HepG2 (cell line): Measurements from ENCODE around the gene SHMT1. TPM values are rescaled to one million over a fixed set of nuclear protein-coding genes. Genes with fewer than 3 reads are reported as not detected.
A peak's percentile ranks its signal among the peaks of the same experiment; 100 is the strongest.

ENCODE experiments used
- AHR ChIP-seq: IDR thresholded peaks from 2 replicates; pipeline ENCODE4 v1.6.1; 2018; ENCODE audit warnings: missing genetic modification reagents, missing compliant biosample characterization
- ARHGAP35 ChIP-seq: sonication (generic); formaldehyde crosslinking; IDR thresholded peaks from 2 replicates; pipeline ENCODE4 v1.9.0; 2022; ENCODE audit warnings: mild to moderate bottlenecking, inconsistent platforms, moderate library complexity, missing genetic modification reagents, borderline replicate concordance
- ASH2L ChIP-seq: fragments of 300-600, 200-600 bp; sonication (generic); IDR thresholded peaks from 2 replicates; pipeline ENCODE4 v1.7.0; 2017; ENCODE audit warnings: low read depth, mild to moderate bottlenecking, moderate library complexity, mixed read lengths, low read length; ENCODE audit not compliant: insufficient read length
- ATM ChIP-seq: fragments of 450-650 bp; IDR thresholded peaks from 2 replicates; pipeline ENCODE4 v1.7.1; 2017; ENCODE audit warnings: mild to moderate bottlenecking, borderline replicate concordance
- CAMTA2 ChIP-seq: sonication (generic); formaldehyde crosslinking; IDR thresholded peaks from 2 replicates; pipeline ENCODE4 v1.4.0; 2020; ENCODE audit warnings: mild to moderate bottlenecking, missing genetic modification reagents, borderline replicate concordance
- DMAP1 ChIP-seq: IDR thresholded peaks from 2 replicates; pipeline ENCODE4 v1.6.1; 2016
- ELF4 ChIP-seq: sonication (generic); formaldehyde crosslinking; IDR thresholded peaks from 2 replicates; pipeline ENCODE4 v1.5.0; 2020; ENCODE audit warnings: missing genetic modification reagents, mild to moderate bottlenecking, moderate library complexity, borderline replicate concordance
- FOXC1 ChIP-seq: sonication (generic); formaldehyde crosslinking; IDR thresholded peaks from 2 replicates; pipeline ENCODE4 v1.8.0; 2022; ENCODE audit warnings: mild to moderate bottlenecking, missing genetic modification reagents, borderline replicate concordance
- HDAC1 ChIP-seq: sonication (generic); formaldehyde crosslinking; IDR thresholded peaks from 2 replicates; pipeline ENCODE4 v1.5.1; 2020; ENCODE audit warnings: mild to moderate bottlenecking, missing genetic modification reagents
- IKZF1 ChIP-seq: fragments of 450-650 bp; IDR thresholded peaks from 2 replicates; pipeline ENCODE4 v1.7.1; 2016
- MAFK ChIP-seq, 2 experiments: IDR thresholded peaks in 1 of 2; conservative IDR thresholded peaks in 1 of 2; 2 replicates each; pipeline ENCODE4 v1.6.1; 2011; ENCODE audit warnings: improper control_type of control experiment in 2 of 2, low read length in 2 of 2
- NFYC ChIP-seq: IDR thresholded peaks from 2 replicates; pipeline ENCODE4 v1.6.1; 2016; ENCODE audit warnings: missing genetic modification reagents, missing compliant biosample characterization
- POLR2G ChIP-seq: fragments of 200-400 bp; formaldehyde crosslinking; IDR thresholded peaks from 2 replicates; pipeline ENCODE4 v1.6.1; 2018; ENCODE audit warnings: mild to moderate bottlenecking, low read depth, low read length, moderate library complexity
- PPARG ChIP-seq: conservative IDR thresholded peaks from 2 replicates; pipeline ENCODE4 v1.6.1; 2016; ENCODE audit warnings: missing biosample characterization, missing genetic modification reagents
- PRPF4 ChIP-seq: fragments of 200-400 bp; formaldehyde crosslinking; IDR thresholded peaks from 2 replicates; pipeline ENCODE4 v1.6.1; 2016; ENCODE audit warnings: low read length, low read depth; ENCODE audit not compliant: poor library complexity, severe bottlenecking
- RFXAP ChIP-seq: sonication (generic); formaldehyde crosslinking; IDR thresholded peaks from 2 replicates; pipeline ENCODE4 v1.4.0; 2020; ENCODE audit warnings: missing genetic modification reagents, borderline replicate concordance
- SAFB2 ChIP-seq: sonication (generic); formaldehyde crosslinking; IDR thresholded peaks from 2 replicates; pipeline ENCODE4 v1.5.1; 2020; ENCODE audit warnings: missing genetic modification reagents, low read depth, mild to moderate bottlenecking, borderline replicate concordance
- SETDB1 ChIP-seq: sonication (generic); formaldehyde crosslinking; IDR thresholded peaks from 2 replicates; pipeline ENCODE4 v1.5.1; 2020; ENCODE audit warnings: missing genetic modification reagents, mild to moderate bottlenecking, borderline replicate concordance
- SRSF1 ChIP-seq: fragments of 200-400 bp; formaldehyde crosslinking; optimal IDR thresholded peaks from 2 replicates; pipeline ENCODE3; 2017; ENCODE audit warnings: mild to moderate bottlenecking, low read depth, low read length, moderate library complexity
- TCF12 ChIP-seq, 2 experiments: fragments of 450-650 bp in 1 of 2; sonication (generic) in 1 of 2; formaldehyde crosslinking in 1 of 2; IDR thresholded peaks; 2 replicates each; pipeline versions ENCODE4 v1.6.1 to v1.8.0; 2017 to 2022; ENCODE audit warnings: antibody characterized with exemption in 1 of 2, mild to moderate bottlenecking in 1 of 2, missing genetic modification reagents in 1 of 2, moderate library complexity in 1 of 2
- ZBTB7A ChIP-seq: sonication (generic); formaldehyde crosslinking; IDR thresholded peaks from 2 replicates; pipeline ENCODE4 v1.8.0; 2022; ENCODE audit warnings: mild to moderate bottlenecking, missing genetic modification reagents
- ZFAT ChIP-seq: sonication (generic); formaldehyde crosslinking; conservative IDR thresholded peaks from 2 replicates; pipeline ENCODE4 v1.8.1; 2023; ENCODE audit warnings: missing genetic modification reagents, inconsistent platforms
- ZFP37 ChIP-seq: sonication (generic); formaldehyde crosslinking; IDR thresholded peaks from 2 replicates; pipeline ENCODE4 v1.4.0; 2020; ENCODE audit warnings: missing genetic modification reagents, borderline replicate concordance
- ZNF12 ChIP-seq: sonication (generic); formaldehyde crosslinking; IDR thresholded peaks from 2 replicates; pipeline ENCODE4 v1.5.0; 2020; ENCODE audit warnings: missing genetic modification reagents
- ZNF326 ChIP-seq: sonication (generic); formaldehyde crosslinking; IDR thresholded peaks from 2 replicates; pipeline ENCODE4 v1.4.0; 2020; ENCODE audit warnings: missing genetic modification reagents, borderline replicate concordance
- ZNF749 ChIP-seq: sonication (generic); formaldehyde crosslinking; IDR thresholded peaks from 2 replicates; pipeline ENCODE4 v1.8.0; 2022; ENCODE audit warnings: mild to moderate bottlenecking, missing genetic modification reagents, moderate library complexity, borderline replicate concordance
- ZNF777 ChIP-seq: sonication (generic); formaldehyde crosslinking; IDR thresholded peaks from 2 replicates; pipeline ENCODE4 v1.4.0; 2020; ENCODE audit warnings: missing genetic modification reagents
- ZZZ3 ChIP-seq: sonication (generic); formaldehyde crosslinking; IDR thresholded peaks from 2 replicates; pipeline ENCODE4 v1.4.0; 2020; ENCODE audit warnings: missing genetic modification reagents, mild to moderate bottlenecking, borderline replicate concordance
- polyA plus RNA-seq, 8 experiments: library from polyadenylated mRNA; depleted of rRNA in 3 of 8; stranded (reverse) in 7 of 8; unstranded in 1 of 8; fragments of >200 nt; fragmentation: Illumina TruSeq in 4 of 8; extraction: Trizol in 4 of 8; gene quantifications; 2 replicates each; pipeline versions ENCODE4 v1.2.1 to v1.2.3, GENCODE V29; 2011 to 2016; ENCODE audit warnings: low read depth in 4 of 8, missing spikeins in 1 of 8, mixed read lengths in 1 of 8; ENCODE audit not compliant: insufficient read depth in 1 of 8
- total RNA-seq, 5 experiments: library from RNA; depleted of rRNA; stranded (reverse); fragments of >200 nt; fragmentation: Illumina TruSeq; extraction: Trizol; gene quantifications; 2 replicates each; pipeline ENCODE4 v1.2.3, GENCODE V29; 2016; ENCODE audit warnings: low read depth in 1 of 5
- TF ChIP-seq, protein P1 (sequence below): sonication (generic); formaldehyde crosslinking; IDR thresholded peaks from 2 replicates; pipeline ENCODE4 v1.4.0; 2020; ENCODE audit warnings: missing genetic modification reagents

The SHMT1 gene
- total and polyA plus RNA-seq, 2 of the 13 experiments (the other 11 are each of a cell fraction or from before 2014, with no cell fraction given): 21.3 to 48.8 TPM

DNA sequence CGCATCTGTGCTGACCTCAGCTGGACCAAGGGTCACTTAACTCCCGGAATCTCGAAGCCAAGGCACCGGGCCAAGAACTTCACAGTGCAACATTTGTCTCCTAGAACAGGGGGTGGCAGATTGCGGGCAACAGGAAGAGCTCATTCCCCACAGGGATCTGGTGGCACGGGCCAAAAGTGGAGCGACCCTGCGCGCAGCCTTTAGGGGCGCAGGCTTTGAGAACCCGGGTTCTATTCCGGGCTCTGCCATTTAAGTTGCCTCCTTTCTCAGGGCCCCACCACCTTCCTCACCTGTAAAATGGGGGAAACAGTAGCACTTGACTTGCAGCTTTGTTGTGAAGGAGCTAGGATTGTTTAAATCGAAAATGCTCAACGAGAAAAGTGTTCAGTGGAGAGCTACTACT is 651 bp downstream of the SHMT1 start (continued):
- TF ChIP-seq ZNF777 (CRISPR knock-in tag) (no peak), ZNF326 (no peak), ZFAT (CRISPR knock-in tag) (no peak), SAFB2 (CRISPR knock-in tag) (no peak), TCF12 (IDR thresholded peaks at IDR 0.05) (no peak), TCF12 (CRISPR knock-in tag; IDR thresholded peaks at IDR 0.05) (no peak), HDAC1 (CRISPR knock-in tag) (no peak), PRPF4 (no peak), NFYC (no peak), FOXC1 (CRISPR knock-in tag) (no peak), IKZF1 (no peak), ASH2L (no peak), ARHGAP35 (CRISPR knock-in tag) (no peak), SRSF1 (no peak), ELF4 (CRISPR knock-in tag) (no peak), POLR2G (peak; percentile 18; the same call in 1 of the 2 replicates), RFXAP (no peak), ZFP37 (CRISPR knock-in tag) (no peak), ZNF12 (CRISPR knock-in tag) (no peak), ZZZ3 (CRISPR knock-in tag) (no peak), AHR (CRISPR knock-in tag) (no peak), ZNF749 (CRISPR knock-in tag) (no peak), ZBTB7A (CRISPR knock-in tag) (no peak), MAFK (conservative IDR thresholded peaks at IDR 0.05 in 1 of 2, IDR thresholded peaks at IDR 0.05 in 1 of 2; ENCODE audit: low read length in 2 of 2) (peak; percentile 32 to 34; a peak in 3 of 4 replicates), DMAP1 (CRISPR knock-in tag) (no peak), ATM (no peak), CAMTA2 (no peak), PPARG (CRISPR knock-in tag) (no peak), SETDB1 (CRISPR knock-in tag) (no peak)
- TF ChIP-seq, protein P1, sequence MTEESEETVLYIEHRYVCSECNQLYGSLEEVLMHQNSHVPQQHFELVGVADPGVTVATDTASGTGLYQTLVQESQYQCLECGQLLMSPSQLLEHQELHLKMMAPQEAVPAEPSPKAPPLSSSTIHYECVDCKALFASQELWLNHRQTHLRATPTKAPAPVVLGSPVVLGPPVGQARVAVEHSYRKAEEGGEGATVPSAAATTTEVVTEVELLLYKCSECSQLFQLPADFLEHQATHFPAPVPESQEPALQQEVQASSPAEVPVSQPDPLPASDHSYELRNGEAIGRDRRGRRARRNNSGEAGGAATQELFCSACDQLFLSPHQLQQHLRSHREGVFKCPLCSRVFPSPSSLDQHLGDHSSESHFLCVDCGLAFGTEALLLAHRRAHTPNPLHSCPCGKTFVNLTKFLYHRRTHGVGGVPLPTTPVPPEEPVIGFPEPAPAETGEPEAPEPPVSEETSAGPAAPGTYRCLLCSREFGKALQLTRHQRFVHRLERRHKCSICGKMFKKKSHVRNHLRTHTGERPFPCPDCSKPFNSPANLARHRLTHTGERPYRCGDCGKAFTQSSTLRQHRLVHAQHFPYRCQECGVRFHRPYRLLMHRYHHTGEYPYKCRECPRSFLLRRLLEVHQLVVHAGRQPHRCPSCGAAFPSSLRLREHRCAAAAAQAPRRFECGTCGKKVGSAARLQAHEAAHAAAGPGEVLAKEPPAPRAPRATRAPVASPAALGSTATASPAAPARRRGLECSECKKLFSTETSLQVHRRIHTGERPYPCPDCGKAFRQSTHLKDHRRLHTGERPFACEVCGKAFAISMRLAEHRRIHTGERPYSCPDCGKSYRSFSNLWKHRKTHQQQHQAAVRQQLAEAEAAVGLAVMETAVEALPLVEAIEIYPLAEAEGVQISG (CRISPR knock-in tag): no peak
